ENCODE data around the gene SPRING1. TPM values are rescaled to one million over a fixed set of nuclear protein-coding genes. Genes with fewer than 3 reads are reported as not detected.

SPRING1 gene
- total and polyA plus RNA-seq, 2 of the 13 experiments (the other 11 are each of a cell fraction or from before 2014, with no cell fraction given): 20.0 to 51.8 TPM

GRCh38 chr12:116736962-116737773 lies 701 bp downstream of the SPRING1 start (continued):
- TF ChIP-seq ZNF512B (CRISPR knock-in tag; IDR thresholded peaks at IDR 0.05; ENCODE audit: borderline replicate concordance): peak; percentile 80
- TF ChIP-seq HNRNPLL (IDR thresholded peaks at IDR 0.05; ENCODE audit: low read depth, low read length, poor library complexity, severe bottlenecking): peak; percentile 38
- 0 out of 2 replicates have a peak, but pooled peaks have one; percentile 21 for TF ChIP-seq HDAC1 (CRISPR knock-in tag; IDR thresholded peaks at IDR 0.05)
- TF ChIP-seq SALL1 (CRISPR knock-in tag; IDR thresholded peaks at IDR 0.05): peak; percentile 26; the same call in 1 of the 2 replicates
- no peak for TF ChIP-seq ZNF260 (CRISPR knock-in tag; IDR thresholded peaks at IDR 0.05; ENCODE audit: borderline replicate concordance, low read depth)
- TF ChIP-seq PTBP1 (IDR thresholded peaks at IDR 0.05; ENCODE audit: low read depth, low read length, poor library complexity, severe bottlenecking): peak; percentile 40
- TF ChIP-seq ARNTL (CRISPR knock-in tag; IDR thresholded peaks at IDR 0.05): no peak
- no peak for TF ChIP-seq ZNF816 (CRISPR knock-in tag; IDR thresholded peaks at IDR 0.05; ENCODE audit: borderline replicate concordance)
- TF ChIP-seq ZNF577 (CRISPR knock-in tag; IDR thresholded peaks at IDR 0.05; ENCODE audit: borderline replicate concordance, low read depth): no peak
- no peak for TF ChIP-seq ZFP36L1 (CRISPR knock-in tag; IDR thresholded peaks at IDR 0.05)
- TF ChIP-seq HNRNPL (IDR thresholded peaks at IDR 0.05; ENCODE audit: low read depth, low read length): no peak
- TF ChIP-seq, protein P1, sequence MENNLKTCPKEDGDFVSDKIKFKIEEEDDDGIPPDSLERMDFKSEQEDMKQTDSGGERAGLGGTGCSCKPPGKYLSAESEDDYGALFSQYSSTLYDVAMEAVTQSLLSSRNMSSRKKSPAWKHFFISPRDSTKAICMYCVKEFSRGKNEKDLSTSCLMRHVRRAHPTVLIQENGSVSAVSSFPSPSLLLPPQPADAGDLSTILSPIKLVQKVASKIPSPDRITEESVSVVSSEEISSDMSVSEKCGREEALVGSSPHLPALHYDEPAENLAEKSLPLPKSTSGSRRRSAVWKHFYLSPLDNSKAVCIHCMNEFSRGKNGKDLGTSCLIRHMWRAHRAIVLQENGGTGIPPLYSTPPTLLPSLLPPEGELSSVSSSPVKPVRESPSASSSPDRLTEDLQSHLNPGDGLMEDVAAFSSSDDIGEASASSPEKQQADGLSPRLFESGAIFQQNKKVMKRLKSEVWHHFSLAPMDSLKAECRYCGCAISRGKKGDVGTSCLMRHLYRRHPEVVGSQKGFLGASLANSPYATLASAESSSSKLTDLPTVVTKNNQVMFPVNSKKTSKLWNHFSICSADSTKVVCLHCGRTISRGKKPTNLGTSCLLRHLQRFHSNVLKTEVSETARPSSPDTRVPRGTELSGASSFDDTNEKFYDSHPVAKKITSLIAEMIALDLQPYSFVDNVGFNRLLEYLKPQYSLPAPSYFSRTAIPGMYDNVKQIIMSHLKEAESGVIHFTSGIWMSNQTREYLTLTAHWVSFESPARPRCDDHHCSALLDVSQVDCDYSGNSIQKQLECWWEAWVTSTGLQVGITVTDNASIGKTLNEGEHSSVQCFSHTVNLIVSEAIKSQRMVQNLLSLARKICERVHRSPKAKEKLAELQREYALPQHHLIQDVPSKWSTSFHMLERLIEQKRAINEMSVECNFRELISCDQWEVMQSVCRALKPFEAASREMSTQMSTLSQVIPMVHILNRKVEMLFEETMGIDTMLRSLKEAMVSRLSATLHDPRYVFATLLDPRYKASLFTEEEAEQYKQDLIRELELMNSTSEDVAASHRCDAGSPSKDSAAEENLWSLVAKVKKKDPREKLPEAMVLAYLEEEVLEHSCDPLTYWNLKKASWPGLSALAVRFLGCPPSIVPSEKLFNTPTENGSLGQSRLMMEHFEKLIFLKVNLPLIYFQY (CRISPR knock-in tag; IDR thresholded peaks at IDR 0.05; ENCODE audit: borderline replicate concordance): no peak
- TF ChIP-seq ZNF747 (CRISPR knock-in tag; IDR thresholded peaks at IDR 0.05; ENCODE audit: borderline replicate concordance): 0 out of 2 replicates have a peak, but pooled peaks have one; percentile 5
- TF ChIP-seq ZSCAN12 (CRISPR knock-in tag; IDR thresholded peaks at IDR 0.05): no peak
- TF ChIP-seq TFE3 (CRISPR knock-in tag; IDR thresholded peaks at IDR 0.05): 0 out of 2 replicates have a peak, but pooled peaks have one; percentile 12

All from HepG2 (cell line).